Neural cell (in vitro differentiated cells): ENCODE measurements around the gene DBH. TPM values are rescaled to one million over a fixed set of nuclear protein-coding genes. Genes with fewer than 3 reads are reported as not detected.

Experiments
- H2AFZ ChIP-seq: fragments of 200-600, 300-800 bp; sonication (generic), shearing (Covaris generic); 2 replicates; pipeline ENCODE4 v1.6.0; 2014; ENCODE audit warnings: low read depth, mild to moderate bottlenecking, antibody characterized with exemption, low read length, moderate library complexity
- H3F3A ChIP-seq: fragments of 200-600 bp; shearing (Covaris generic); 2 replicates; pipeline ENCODE4 v1.6.1; 2016; ENCODE audit warnings: mild to moderate bottlenecking, moderate library complexity, mixed read lengths, antibody characterized with exemption, low read length; ENCODE audit not compliant: insufficient read depth, poor library complexity, severe bottlenecking
- H3K27ac ChIP-seq: fragments of 200-600, 300-800 bp; sonication (generic), shearing (Covaris generic); 2 replicates; pipeline ENCODE4 v1.5.1; 2014; ENCODE audit warnings: mild to moderate bottlenecking, low read length, moderate library complexity
- H3K27me3 ChIP-seq: fragments of 300-800, 200-600 bp; sonication (generic), shearing (Covaris generic); 2 replicates; pipeline ENCODE4 v1.6.0; 2014; ENCODE audit warnings: mild to moderate bottlenecking, low read depth, low read length, moderate library complexity; ENCODE audit not compliant: insufficient read depth
- H3K36me3 ChIP-seq: fragments of 300-800, 200-600 bp; sonication (generic), shearing (Covaris generic); 2 replicates; pipeline ENCODE4 v1.5.1; 2014; ENCODE audit warnings: mild to moderate bottlenecking, antibody characterized with exemption, low read length, moderate library complexity; ENCODE audit not compliant: insufficient read depth
- H3K4me2 ChIP-seq: fragments of 300-800, 200-600 bp; sonication (generic), shearing (Covaris generic); 2 replicates; pipeline ENCODE4 v1.6.0; 2014; ENCODE audit warnings: mild to moderate bottlenecking, low read length
- H3K4me3 ChIP-seq: fragments of 300-800, 200-600 bp; sonication (generic), shearing (Covaris generic); 2 replicates; pipeline ENCODE4 v1.5.1; 2014; ENCODE audit warnings: mild to moderate bottlenecking, low read length, moderate library complexity
- H3K79me2 ChIP-seq: fragments of 200-600 bp; shearing (Covaris generic); replicated peaks from 2 replicates; pipeline ENCODE4 v1.6.0; 2014; ENCODE audit warnings: mild to moderate bottlenecking, low read length, moderate library complexity; ENCODE audit not compliant: insufficient read depth
- H3K9ac ChIP-seq: fragments of 300-800, 200-600 bp; sonication (generic), shearing (Covaris generic); 2 replicates; pipeline ENCODE4 v1.6.1; 2016; ENCODE audit warnings: mild to moderate bottlenecking, low read length, mixed read lengths
- H3K9me2 ChIP-seq: fragments of 200-600 bp; shearing (Covaris generic); 2 replicates; pipeline ENCODE4 v1.6.1; 2016; ENCODE audit warnings: mild to moderate bottlenecking, low read length, mixed read lengths; ENCODE audit not compliant: insufficient read depth
- H3K9me3 ChIP-seq: fragments of 200-600, 300-800 bp; sonication (generic), shearing (Covaris generic); 2 replicates; pipeline ENCODE4 v1.6.1; 2016; ENCODE audit warnings: mild to moderate bottlenecking, mixed run types, low read length, moderate library complexity, mixed read lengths
- H4K20me1 ChIP-seq: fragments of 200-600 bp; shearing (Covaris generic); 2 replicates; pipeline ENCODE4 v1.6.1; 2016; ENCODE audit warnings: mild to moderate bottlenecking, mixed run types; ENCODE audit not compliant: insufficient read depth
- EP300 ChIP-seq: fragments of 450-650 bp; conservative IDR thresholded peaks from 2 replicates; pipeline ENCODE4 v1.6.1; 2014; ENCODE audit warnings: antibody characterized with exemption, mild to moderate bottlenecking, moderate library complexity; ENCODE audit not compliant: poor library complexity, severe bottlenecking
- EZH2 ChIP-seq: fragments of 200-600, 300-800 bp; shearing (Covaris generic), sonication (generic); IDR thresholded peaks from 2 replicates; pipeline ENCODE4 v1.6.1; 2014; ENCODE audit warnings: antibody characterized with exemption, low read length, borderline replicate concordance, mild to moderate bottlenecking; ENCODE audit not compliant: insufficient read depth, poor library complexity, severe bottlenecking
- MXI1 ChIP-seq: fragments of 450-650 bp; conservative IDR thresholded peaks from 2 replicates; pipeline ENCODE4 v1.6.1; 2014; ENCODE audit warnings: antibody characterized with exemption, mild to moderate bottlenecking; ENCODE audit not compliant: poor library complexity, severe bottlenecking
- POLR2AphosphoS5 ChIP-seq: IDR thresholded peaks from 2 replicates; pipeline ENCODE4 v1.6.1; 2012
- REST ChIP-seq: IDR thresholded peaks from 2 replicates; pipeline ENCODE4 v1.6.1; 2012; ENCODE audit warnings: borderline replicate concordance
- SMC3 ChIP-seq: fragments of 450-650 bp; conservative IDR thresholded peaks from 2 replicates; pipeline ENCODE4 v1.6.1; 2014; ENCODE audit warnings: antibody characterized with exemption, mild to moderate bottlenecking, moderate library complexity; ENCODE audit not compliant: poor library complexity
- TAF1 ChIP-seq: IDR thresholded peaks from 2 replicates; pipeline ENCODE4 v1.6.1; 2012; ENCODE audit warnings: low read depth
- polyA plus RNA-seq: library from polyadenylated mRNA; depleted of rRNA; stranded (reverse); fragments of >200 nt; gene quantifications from 2 replicates; pipeline ENCODE4 v1.2.3, GENCODE V29; 2014
- TF ChIP-seq, protein P1 (sequence below): fragments of 450-650 bp; IDR thresholded peaks from 2 replicates; pipeline ENCODE4 v1.5.1; 2014; ENCODE audit warnings: antibody characterized with exemption, mild to moderate bottlenecking, moderate library complexity; ENCODE audit not compliant: poor library complexity, severe bottlenecking

DBH gene
- polyA plus RNA-seq, 1 donor from 2014 or later, result not detected

DNA sequence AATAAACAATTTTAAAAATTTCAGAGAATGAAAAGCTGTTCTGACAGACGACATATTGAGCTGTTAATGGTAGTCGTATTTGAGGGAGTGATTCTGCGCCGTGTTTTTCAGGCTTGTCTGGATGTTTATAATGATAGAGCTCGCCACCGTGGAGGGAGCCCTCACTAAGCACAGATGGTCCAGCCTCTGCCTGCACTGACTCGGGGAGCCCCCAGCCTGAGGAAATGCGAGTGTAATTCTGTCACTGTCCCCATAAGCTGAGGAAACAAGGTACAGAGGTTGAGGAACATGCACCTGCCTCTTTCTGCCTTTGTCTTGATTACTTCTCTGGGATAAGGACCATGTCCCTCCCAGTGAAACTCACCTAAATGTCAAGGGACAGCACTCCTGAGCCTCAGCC, 7.4 kb upstream of the DBH start:
- TF ChIP-seq SMC3 (no peak), EZH2 (no peak), TAF1 (no peak), EP300 (no peak), REST (no peak), POLR2AphosphoS5 (no peak)
- H3K27me3 ChIP-seq, result no peaks in the 10 kb centered on the region
- no peak overlapping the region for H2AFZ ChIP-seq
- H4K20me1 ChIP-seq, result no peaks in the 10 kb centered on the region
- H3K9me2 ChIP-seq, result no peaks in the 10 kb centered on the region
- H3F3A ChIP-seq, result no peaks in the 10 kb centered on the region
- H3K27ac ChIP-seq, result no peak overlapping the region
- H3K9ac ChIP-seq, result no peak overlapping the region
- peaks cover 6% of the 10 kb centered on the region for H3K9me3 ChIP-seq
- H3K4me3 ChIP-seq, result no peak overlapping the region
- no peaks in the 10 kb centered on the region for H3K36me3 ChIP-seq
- H3K79me2 ChIP-seq, result no peaks in the 10 kb centered on the region
- H3K4me2 ChIP-seq, result no peak overlapping the region

- Histone ChIP-seq H3K9me3 (peaks cover 6% of the 10 kb centered on the region), H3F3A (no peaks in the 10 kb centered on the region), H3K4me3 (no peak overlapping the region), H4K20me1 (no peaks in the 10 kb centered on the region), H3K9me2 (no peaks in the 10 kb centered on the region), H2AFZ (no peak overlapping the region), H3K4me2 (no peak overlapping the region), H3K27me3 (no peaks in the 10 kb centered on the region), H3K79me2 (no peaks in the 10 kb centered on the region), H3K9ac (no peak overlapping the region), H3K27ac (no peak overlapping the region), H3K36me3 (no peaks in the 10 kb centered on the region)
- TF ChIP-seq TAF1, result no peak
- TF ChIP-seq, protein P1, sequence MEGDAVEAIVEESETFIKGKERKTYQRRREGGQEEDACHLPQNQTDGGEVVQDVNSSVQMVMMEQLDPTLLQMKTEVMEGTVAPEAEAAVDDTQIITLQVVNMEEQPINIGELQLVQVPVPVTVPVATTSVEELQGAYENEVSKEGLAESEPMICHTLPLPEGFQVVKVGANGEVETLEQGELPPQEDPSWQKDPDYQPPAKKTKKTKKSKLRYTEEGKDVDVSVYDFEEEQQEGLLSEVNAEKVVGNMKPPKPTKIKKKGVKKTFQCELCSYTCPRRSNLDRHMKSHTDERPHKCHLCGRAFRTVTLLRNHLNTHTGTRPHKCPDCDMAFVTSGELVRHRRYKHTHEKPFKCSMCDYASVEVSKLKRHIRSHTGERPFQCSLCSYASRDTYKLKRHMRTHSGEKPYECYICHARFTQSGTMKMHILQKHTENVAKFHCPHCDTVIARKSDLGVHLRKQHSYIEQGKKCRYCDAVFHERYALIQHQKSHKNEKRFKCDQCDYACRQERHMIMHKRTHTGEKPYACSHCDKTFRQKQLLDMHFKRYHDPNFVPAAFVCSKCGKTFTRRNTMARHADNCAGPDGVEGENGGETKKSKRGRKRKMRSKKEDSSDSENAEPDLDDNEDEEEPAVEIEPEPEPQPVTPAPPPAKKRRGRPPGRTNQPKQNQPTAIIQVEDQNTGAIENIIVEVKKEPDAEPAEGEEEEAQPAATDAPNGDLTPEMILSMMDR, result no peak
- TF ChIP-seq MXI1, result no peak
Observed at GRCh38 chr9:133629221-133630110, 6.7 kb upstream of the DBH start.
